Occipital lobe (tissue), 2 donors: ENCODE data around the gene SUSD1. TPM values are rescaled to one million over a fixed set of nuclear protein-coding genes. Genes with fewer than 3 reads are reported as not detected.

ENCODE experiments used
- DNase-seq: peaks from one replicate; lab custom pipeline; 2025; lab: John Stamatoyannopoulos, UW
- total RNA-seq: library from RNA; depleted of rRNA; stranded (reverse); fragments of >200 nt; gene quantifications from one replicate; pipeline ENCODE4 v1.2.3, GENCODE V29; 2014

SUSD1 gene
- total RNA-seq, 1 donor from 2014 or later: 44.1 TPM

- DNase-seq: no peak
Observed at GRCh38 chr9:112069318-112070169, 105.6 kb downstream of the SUSD1 start.

DNA sequence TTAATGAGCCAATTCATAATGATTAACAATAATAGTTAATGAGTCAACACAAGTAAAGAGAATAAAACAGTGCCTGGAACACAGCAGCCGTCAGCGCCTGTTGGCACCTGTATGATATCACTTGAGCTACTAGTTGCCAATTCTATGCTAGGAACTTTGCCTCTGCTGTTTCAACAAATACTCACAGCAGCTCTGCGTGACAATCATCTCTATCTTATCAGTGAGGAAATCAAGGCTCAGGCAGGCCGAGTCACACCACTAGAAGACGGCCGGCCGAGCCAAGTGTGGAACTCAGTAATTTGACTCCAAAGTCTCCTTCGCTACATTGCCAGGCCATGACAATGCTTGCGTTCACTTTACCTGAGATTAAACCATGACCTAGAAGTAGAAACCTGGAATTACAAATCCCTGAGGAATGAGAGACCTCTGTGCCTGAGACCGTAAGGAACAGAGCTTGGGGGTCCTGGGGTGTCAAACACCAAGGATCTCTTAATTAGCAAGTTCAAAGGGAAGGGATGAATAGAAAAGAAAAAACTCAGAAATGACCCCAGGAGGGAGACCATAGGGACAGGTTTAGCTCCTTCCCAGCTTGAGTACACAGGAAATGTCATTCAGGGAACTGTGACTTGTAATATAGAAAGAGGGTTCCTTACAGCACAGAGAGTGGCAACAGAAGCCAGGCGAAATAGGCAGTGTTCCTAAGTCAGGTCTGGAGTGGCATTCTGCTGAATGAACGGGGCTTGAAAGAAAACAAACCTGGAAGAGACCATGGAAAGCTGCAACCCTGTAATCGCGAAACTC, 109.1 kb downstream of the SUSD1 start:
- no peak for DNase-seq

DNA sequence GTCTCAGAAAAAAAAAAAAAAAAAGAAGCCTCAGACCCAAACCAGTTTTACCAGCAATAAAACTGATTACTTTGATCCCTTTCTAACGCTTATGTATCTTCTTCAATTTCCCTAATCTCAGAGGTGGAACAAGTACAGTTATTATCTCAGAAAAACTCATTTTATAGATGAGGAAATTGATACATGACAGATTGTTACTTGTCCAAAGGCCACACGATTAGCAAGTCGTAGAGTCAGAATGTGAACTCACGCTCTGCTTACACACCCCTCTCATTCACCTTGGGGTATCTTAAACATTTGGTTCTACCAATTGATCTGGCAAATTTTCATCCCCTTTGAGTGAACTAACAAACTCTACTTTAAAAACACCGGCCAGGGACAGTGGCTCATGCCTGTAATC, 110.2 kb downstream of the SUSD1 start:
- no peak for DNase-seq

DNA sequence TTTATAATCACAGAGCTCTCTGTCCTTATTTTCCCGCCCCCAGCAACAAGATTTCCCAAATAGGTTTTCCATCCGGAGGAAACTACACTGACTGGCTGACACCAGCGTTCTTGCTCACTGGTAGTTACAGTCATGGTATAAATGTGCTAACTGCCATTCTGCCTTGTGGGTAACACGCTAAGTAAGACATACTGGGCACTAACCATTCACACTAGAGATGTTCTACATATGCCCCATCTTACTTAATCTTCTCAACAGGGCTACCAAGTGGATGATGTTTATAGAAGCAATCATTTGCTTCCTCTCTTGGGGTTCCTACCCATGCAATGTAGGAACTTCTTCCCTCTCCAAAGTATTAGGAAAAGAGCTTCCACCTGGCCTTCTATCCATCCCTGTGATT, 111.5 kb downstream of the SUSD1 start:
- no peak for DNase-seq

GRCh38 chr9:112063151-112063550, 111.9 kb downstream of the SUSD1 start:
- no peak for DNase-seq

DNA sequence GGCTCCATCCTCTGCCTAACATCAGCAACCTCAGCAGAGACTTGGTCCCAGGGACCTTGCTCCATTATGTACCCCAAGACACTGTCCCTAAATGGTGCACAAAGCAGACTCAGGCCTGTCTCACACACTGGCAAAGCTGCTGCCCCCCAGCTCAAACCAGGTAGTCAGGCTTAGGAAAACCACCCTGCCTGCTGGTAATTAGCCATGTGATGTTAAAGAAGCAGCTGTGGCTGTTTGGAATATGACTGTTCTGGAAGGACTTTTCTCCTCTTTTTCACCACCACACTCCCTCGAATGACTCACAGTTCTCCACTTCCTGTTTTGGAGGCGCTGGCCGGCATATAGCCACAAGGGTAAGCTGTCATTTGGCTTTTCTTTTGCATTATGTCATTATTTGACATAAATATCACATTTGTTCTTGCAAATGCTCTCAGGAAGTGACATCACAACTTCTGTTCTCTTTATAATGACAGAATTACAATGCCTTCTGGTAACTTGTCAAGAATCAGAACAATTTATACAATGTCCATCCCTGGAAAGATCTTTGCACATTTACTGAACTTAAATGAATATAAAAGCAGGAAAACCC, 113.9 kb downstream of the SUSD1 start:
- peak; percentile 23 for DNase-seq

DNA sequence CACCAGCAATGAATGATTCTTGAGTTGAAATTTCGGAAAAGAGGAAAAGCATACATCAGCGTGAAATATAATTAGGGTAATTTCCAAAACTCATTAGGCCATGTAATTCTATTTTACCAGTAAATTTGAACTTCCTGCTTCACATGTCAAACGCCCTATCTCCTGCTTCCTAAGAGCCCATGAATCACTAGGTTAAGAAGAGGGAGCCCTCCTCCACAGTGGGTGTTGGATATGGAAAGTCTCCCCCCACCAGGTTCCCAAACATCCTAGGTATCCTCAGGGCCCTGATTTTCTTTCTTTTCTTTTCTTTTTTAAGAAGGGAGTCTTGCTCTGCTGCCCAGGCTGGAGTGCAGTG, 115.2 kb downstream of the SUSD1 start:
- DNase-seq: no peak

DNA sequence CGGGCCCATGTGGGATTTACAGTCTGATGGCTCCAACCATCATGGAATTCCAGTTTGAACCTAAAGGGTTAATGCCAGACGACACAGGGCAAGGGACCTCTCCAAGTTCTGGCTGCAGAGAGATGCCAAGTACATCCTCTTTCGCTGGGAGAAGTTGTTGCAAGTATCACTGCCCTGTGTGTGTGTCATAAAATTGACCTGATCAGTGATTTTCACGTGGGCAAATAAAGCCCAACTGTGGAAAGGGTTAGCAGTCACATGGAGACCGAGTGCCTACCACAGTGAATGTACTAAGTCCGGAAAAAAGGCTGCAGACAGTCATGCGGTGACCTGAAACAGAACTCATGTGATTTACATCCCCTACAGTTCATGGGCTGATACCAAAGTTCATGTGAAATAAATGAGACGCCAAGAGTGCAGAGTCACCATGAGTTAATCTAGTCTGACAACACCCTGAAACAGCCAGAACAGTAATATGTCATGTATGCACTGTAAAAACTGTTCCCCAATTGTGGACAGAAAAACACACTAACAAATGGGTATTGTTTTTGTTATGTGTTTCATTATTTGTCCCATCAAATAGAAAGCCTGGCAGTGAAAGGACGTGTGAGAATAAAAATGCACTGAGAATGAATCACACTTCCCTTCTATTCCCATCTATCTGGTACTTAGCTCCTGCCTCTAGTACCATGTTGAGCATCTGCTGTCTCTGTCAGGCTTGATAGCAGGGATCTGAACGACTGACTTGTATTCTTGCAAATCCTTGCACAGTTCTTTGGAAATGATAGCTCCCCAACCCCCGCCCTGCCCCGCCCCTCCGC, 115.7 kb downstream of the SUSD1 start:
- DNase-seq: peak; percentile 14

GRCh38 chr9:112056996-112057395, 118.1 kb downstream of the SUSD1 start:
- DNase-seq: no peak

DNA sequence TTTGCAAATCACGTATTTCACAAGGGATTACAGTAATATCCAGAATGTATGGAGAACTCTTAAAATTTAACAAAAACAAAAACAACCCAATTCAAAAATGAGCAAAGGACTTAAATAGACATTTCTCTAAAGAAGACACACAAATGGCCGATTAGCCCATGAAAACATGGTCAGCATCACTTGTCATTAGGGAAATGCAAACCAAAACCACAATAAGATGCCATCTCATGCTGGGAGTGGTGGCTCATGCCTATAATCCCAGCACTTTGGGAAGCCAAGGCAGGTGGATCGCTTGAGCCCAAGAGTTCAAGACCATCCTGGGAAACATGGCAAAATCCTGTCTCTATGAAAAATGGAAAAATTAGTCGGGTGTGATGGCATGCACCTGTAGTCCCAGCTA, 120.2 kb downstream of the SUSD1 start:
- no peak for DNase-seq

DNA sequence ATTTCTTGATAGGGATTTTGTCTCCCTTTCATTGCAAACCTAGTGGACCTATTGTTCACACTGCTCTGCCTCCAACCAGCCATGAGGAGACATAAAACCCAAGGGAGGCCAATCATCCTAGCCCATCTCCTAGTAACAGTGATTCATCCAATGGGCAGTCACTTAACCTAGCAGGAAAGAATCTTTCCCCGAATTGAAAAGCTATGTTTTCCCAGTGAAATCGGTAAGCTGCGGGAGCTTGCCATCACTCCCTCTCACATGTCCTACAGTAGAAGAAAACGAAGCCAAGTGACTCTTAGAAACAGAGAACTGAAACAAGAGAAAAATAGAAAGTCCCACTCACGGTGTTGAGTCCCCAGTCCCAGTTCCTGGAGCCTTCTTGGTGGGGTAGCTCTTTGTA, 123.3 kb downstream of the SUSD1 start:
- no peak for DNase-seq

DNA sequence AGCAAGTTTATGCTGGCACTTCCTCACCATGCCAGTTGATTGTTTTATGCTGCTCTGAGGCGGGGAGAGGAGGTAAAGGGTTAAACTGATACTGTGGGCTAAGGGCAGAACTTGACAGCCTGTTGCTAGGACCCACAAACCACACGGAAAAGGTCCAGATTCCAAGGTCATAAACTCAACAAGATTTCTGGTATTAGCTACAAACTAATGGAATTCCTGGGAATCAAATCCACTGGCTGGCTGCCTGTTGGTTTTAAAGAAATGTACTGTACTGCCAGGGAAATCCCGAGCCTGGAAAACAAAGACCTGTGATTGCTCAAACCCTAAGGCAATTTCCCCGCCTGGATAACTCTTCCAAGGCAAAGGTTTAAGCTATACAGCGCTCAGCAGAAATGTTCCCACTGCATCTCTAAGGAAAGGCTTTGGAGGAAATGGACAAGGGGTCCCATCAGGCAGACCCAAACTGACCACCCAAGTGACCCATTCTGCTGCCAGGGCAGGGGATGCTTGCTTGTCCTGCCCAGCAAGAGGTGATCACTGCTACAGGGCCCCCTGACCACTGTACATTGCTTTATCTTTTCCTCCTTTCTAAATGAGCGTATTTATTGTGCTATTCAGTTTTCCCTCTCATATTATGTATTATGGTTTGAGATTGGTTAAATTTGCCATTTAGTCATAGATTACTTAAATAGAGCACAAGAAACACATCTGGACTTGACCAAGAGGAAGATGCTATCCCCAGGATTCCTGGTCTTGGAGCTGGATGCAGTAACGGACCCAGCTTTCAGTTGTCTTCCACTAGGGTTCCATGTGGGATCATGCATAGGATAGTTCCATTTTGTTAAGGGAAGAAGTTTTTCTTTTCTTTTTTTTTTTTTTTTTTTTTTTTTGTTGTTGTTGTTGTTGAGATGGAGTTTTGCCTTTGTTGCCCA, 124.3 kb downstream of the SUSD1 start:
- DNase-seq: no peak

GRCh38 chr9:112049811-112050516, 125.1 kb downstream of the SUSD1 start:
- DNase-seq: no peak

DNA sequence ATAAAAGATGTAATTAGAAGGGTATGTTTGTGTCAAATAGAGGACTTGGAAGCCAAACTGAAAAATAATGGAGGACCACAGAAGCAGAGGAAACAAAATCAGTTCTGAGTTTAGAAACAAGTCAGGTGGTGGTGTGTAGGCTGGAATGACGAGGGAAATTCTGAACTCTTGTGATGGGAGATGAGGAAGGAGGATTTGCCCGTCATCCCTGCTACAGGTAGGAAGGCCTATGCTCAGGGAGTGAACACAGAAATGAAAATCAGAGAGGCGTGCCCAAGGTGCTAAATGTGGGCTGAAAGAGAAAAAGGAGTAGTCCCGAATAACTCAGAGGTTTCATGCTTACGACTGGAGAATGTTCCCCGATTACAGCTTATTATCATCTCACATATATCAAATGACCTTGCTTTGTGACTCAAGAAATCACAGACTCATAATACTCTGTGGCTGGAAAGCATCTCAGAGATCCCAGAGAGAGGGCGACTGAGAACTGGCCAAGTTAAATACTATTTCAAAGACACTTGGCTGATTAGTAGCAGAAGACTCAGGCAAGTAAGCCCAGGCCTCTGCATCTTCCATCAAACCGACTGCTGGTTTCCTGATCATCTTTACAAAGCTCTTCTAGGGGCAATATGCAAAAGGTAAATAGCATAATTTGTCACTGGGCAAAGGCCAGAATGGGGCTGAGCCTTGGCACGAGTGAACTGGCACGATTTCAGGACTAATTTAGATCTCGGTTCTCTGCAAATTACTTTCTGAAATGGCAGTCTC, 126.0 kb downstream of the SUSD1 start:
- no peak for DNase-seq

- no peak for DNase-seq
Observed at GRCh38 chr9:112047538-112048066, 127.5 kb downstream of the SUSD1 start.

DNA sequence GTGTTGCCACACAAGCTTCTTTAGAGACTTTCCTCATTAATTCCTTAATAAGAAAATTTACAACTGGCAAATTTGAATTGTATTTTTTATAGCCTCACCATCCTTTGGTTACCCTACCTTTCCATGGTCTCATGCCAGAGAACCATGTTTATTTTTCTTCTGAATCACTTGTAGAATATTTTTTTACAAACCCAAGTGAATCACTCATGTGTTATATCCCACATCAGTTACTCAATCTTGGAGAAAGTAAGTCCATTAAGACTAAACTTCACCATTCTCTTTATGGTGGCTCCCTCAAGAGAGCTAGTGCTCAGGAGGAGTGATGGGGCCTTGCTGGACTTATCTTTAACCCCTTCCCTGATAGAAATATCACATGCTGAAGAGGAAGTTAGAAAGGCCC, 128.9 kb downstream of the SUSD1 start:
- no peak for DNase-seq

DNA sequence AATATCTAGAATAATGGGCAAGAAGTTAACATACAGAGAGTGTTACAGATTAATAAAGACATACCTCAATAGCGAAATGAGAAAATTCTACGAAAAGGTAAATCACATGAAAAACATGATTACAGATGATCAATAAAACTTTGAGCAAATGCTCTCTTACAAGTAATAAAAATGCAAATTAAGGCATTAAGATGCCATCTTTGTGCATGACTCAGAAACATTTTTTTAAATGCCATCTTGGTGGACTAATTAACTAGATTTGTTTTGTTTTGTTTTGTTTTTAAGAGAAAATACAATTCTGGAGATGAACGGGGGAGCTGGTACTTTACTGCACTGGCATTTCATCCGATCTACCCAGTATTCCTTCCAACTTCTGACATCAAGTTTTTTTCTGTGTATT, 130.2 kb downstream of the SUSD1 start:
- DNase-seq: no peak

- no peak for DNase-seq
Observed at GRCh38 chr9:112044186-112044585, 130.9 kb downstream of the SUSD1 start.

DNA sequence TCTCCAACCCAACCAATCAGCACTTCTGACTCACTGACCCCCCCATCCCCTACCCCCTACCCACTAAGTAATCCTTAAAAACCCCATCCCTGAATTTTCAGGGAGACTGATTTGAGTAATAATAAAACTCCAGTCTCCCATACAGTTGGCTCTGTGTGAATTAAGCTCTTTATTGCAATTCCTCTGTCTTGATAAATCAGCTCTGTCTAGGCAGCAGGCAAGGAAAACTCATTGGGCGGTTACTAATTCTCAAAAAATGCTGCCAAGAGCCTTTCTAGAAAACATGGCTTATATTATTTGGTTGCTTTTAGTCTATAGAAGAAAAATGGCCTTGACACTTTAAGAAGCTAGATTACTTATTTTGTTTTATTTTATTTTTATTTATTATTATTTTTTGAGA, 131.7 kb downstream of the SUSD1 start:
- no peak for DNase-seq
